Panc1 (cell line): Measurements from ENCODE around the gene TDRD7. TPM values are rescaled to one million over a fixed set of nuclear protein-coding genes. Genes with fewer than 3 reads are reported as not detected.
A peak's percentile ranks its signal among the peaks of the same experiment; 100 is the strongest.

Experiments
- ATAC-seq: fragments of 200-7000 bp; cut with Tn5 transposase; 2 replicates; pipeline ENCODE4 v1.9.1; 2020; ENCODE audit warnings: mild to moderate bottlenecking, moderate library complexity
- BruUV-seq: library from RNA; stranded (reverse); fragments of 400-500 nt; replicated peaks from 2 replicates; lab custom pipeline; 2021; lab: Mats Ljungman, UMichigan
- CTCF ChIA-PET: fragments of 300-600 bp; sonication (Branson Sonifier 250); formaldehyde crosslinking; loops from one replicate; lab custom pipeline; 2022; ENCODE audit warnings: antibody characterized with exemption; lab: Charles Lee
- POLR2A ChIA-PET: fragments of 300-600 bp; sonication (Branson Sonifier 250); formaldehyde crosslinking; loops from one replicate; lab custom pipeline; 2022; ENCODE audit warnings: antibody characterized with exemption; lab: Charles Lee
- DNase-seq: peaks from one replicate; pipeline ENCODE4 v3.0.0-alpha.2; 2010; ENCODE audit warnings: low read depth, low spot score
- H3K27ac ChIP-seq: 2 replicates; pipeline ENCODE4 v1.5.1; 2011; ENCODE audit warnings: mild to moderate bottlenecking, low read length, inconsistent platforms
- H3K27me3 ChIP-seq: fragments of 200-500 bp; sonication (Bioruptor generic); 2 replicates; pipeline ENCODE4 v1.6.0; 2014; ENCODE audit warnings: low read length, inconsistent platforms; ENCODE audit not compliant: control insufficient read depth, insufficient read depth
- H3K36me3 ChIP-seq: fragments of 200-500 bp; sonication (Bioruptor generic); 2 replicates; pipeline ENCODE4 v1.5.1; 2014; ENCODE audit warnings: inconsistent platforms, mild to moderate bottlenecking, low read length, moderate library complexity; ENCODE audit not compliant: control insufficient read depth, insufficient read depth
- H3K4me1 ChIP-seq: 2 replicates; pipeline ENCODE4 v1.5.1; 2011; ENCODE audit warnings: inconsistent platforms, mild to moderate bottlenecking, low read length, moderate library complexity; ENCODE audit not compliant: control insufficient read depth, insufficient read depth
- H3K4me3 ChIP-seq, 2 experiments: 2 replicates each; pipeline ENCODE4 v1.5.1; 2011 to 2012; ENCODE audit warnings: low read depth in 2 of 2, low read length in 2 of 2, mild to moderate bottlenecking in 2 of 2, inconsistent platforms in 1 of 2, moderate library complexity in 1 of 2
- H3K9me3 ChIP-seq: fragments of 200-500 bp; sonication (Bioruptor generic); 2 replicates; pipeline ENCODE4 v1.5.1; 2014; ENCODE audit warnings: low read depth, mild to moderate bottlenecking, inconsistent platforms, low read length, moderate library complexity; ENCODE audit not compliant: control insufficient read depth, insufficient read depth
- CTCF ChIP-seq: fragments of 450-650 bp; IDR thresholded peaks from 2 replicates; pipeline ENCODE4 v1.5.1; 2017; ENCODE audit warnings: mild to moderate bottlenecking
- POLR2AphosphoS5 ChIP-seq: IDR thresholded peaks from 2 replicates; pipeline ENCODE4 v1.6.1; 2012; ENCODE audit warnings: mild to moderate bottlenecking, low read depth, low read length, moderate library complexity
- REST ChIP-seq, 2 experiments: IDR thresholded peaks; 2 replicates each; pipeline ENCODE4 v1.6.1; 2011 to 2012; ENCODE audit warnings: low read depth in 2 of 2, control low read depth in 1 of 2, low read length in 1 of 2, mild to moderate bottlenecking in 1 of 2, moderate library complexity in 1 of 2; ENCODE audit not compliant: insufficient read depth in 1 of 2
- SIN3A ChIP-seq: IDR thresholded peaks from 2 replicates; pipeline ENCODE4 v1.6.1; 2012; ENCODE audit warnings: low read depth, mild to moderate bottlenecking, low read length, moderate library complexity, borderline replicate concordance; ENCODE audit not compliant: insufficient read depth
- TCF7L2 ChIP-seq: IDR thresholded peaks from 2 replicates; pipeline ENCODE4 v1.6.1; 2011; ENCODE audit warnings: mild to moderate bottlenecking, low read depth, low read length, inconsistent platforms
- in situ Hi-C: cut with HindIII; loops from 2 replicates; pipeline ENCODE4 v1.10.0; 2016; ENCODE audit warnings: low sequenced_read_pairs, low pct_unique_long_range_greater_than_20kb
- intact Hi-C: fragments of 100-400 bp; cut with micrococcal nuclease; formaldehyde crosslinking; loops from one replicate; pipeline ENCODE4 v1.10.0; 2022; ENCODE audit not compliant: unreplicated experiment
- total RNA-seq: library from RNA; stranded (reverse); gene quantifications from one replicate; pipeline ENCODE4 v1.2.1, GENCODE V29; 2021; ENCODE audit not compliant: unreplicated experiment

The TDRD7 gene
- total RNA-seq, 1 experiment from 2014 or later, result 10.6 TPM

GRCh38 chr9:97412626-97413385 lies 910 bp downstream of the TDRD7 start:
- in situ Hi-C loops, result no loop called here

More at GRCh38 chr9:97412626-97413385, 910 bp downstream of the TDRD7 start:
- Histone ChIP-seq H3K36me3 (no peaks in the 10 kb centered on the region), H3K27ac (peak overlapping the region; percentile 51; the same call in 1 of the 2 replicates), H3K4me1 (peaks cover 3% of the 10 kb centered on the region; the same call in 1 of the 2 replicates), H3K4me3 (peak overlapping the region; percentile 56 to 74), H3K27me3 (peaks cover 2% of the 10 kb centered on the region; the same call in 1 of the 2 replicates), H3K9me3 (no peaks in the 10 kb centered on the region)
- no TSS peak for BruUV-seq
- ATAC-seq (peak; percentile 43), DNase-seq (no peak)
- no peak for TF ChIP-seq TCF7L2
- TF ChIP-seq SIN3A, result no peak
- no peak for TF ChIP-seq CTCF
- no peak for TF ChIP-seq REST (IDR thresholded peaks at IDR 0.05; ENCODE audit: insufficient read depth in 1 of 2, low read depth in 2 of 2, low read length in 1 of 2)
- no peak for TF ChIP-seq POLR2AphosphoS5
- intact Hi-C loops, result no loop called here
- POLR2A ChIA-PET, result interaction anchor here (0.6 kb wide), 1 partner anchor 219 kb away, joined by 4 read pairs; no protein-coding TSS in a partner anchor
- CTCF ChIA-PET, result interaction anchor here (1.4 kb wide), 1 partner anchor 186 kb away, joined by 8 read pairs; no protein-coding TSS in a partner anchor
